GM12873 (cell line): ENCODE measurements around the gene SRI.

Experiments
- TF ChIP-seq, protein P1 (sequence below): IDR thresholded peaks from 2 replicates; pipeline ENCODE4 v1.5.1; 2012; ENCODE audit warnings: low read depth, mild to moderate bottlenecking, moderate library complexity, low read length, control low read depth; ENCODE audit not compliant: insufficient read depth; ENCODE audit errors: missing control alignments

Gene SRI

DNA sequence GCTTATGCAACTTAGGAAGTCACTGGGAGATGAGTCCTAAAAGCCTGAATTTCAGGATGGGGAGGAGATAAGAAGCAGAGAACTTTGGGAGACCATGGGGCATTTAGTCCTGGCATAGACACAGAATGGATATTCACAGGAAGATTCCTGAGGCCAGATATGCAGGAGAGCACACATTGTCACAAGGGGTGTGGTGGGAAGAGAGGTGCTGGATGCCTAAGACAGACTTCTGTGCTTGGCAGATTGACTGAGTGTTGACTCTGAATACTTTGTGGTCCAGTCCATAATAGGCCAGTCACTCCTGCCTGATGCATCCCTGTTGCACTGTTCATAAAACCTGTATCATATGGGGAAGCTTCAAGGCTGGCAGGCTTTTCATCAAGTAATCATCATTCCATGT lies 18.5 kb downstream of the SRI start:
- TF ChIP-seq, protein P1, sequence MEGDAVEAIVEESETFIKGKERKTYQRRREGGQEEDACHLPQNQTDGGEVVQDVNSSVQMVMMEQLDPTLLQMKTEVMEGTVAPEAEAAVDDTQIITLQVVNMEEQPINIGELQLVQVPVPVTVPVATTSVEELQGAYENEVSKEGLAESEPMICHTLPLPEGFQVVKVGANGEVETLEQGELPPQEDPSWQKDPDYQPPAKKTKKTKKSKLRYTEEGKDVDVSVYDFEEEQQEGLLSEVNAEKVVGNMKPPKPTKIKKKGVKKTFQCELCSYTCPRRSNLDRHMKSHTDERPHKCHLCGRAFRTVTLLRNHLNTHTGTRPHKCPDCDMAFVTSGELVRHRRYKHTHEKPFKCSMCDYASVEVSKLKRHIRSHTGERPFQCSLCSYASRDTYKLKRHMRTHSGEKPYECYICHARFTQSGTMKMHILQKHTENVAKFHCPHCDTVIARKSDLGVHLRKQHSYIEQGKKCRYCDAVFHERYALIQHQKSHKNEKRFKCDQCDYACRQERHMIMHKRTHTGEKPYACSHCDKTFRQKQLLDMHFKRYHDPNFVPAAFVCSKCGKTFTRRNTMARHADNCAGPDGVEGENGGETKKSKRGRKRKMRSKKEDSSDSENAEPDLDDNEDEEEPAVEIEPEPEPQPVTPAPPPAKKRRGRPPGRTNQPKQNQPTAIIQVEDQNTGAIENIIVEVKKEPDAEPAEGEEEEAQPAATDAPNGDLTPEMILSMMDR: no peak

DNA sequence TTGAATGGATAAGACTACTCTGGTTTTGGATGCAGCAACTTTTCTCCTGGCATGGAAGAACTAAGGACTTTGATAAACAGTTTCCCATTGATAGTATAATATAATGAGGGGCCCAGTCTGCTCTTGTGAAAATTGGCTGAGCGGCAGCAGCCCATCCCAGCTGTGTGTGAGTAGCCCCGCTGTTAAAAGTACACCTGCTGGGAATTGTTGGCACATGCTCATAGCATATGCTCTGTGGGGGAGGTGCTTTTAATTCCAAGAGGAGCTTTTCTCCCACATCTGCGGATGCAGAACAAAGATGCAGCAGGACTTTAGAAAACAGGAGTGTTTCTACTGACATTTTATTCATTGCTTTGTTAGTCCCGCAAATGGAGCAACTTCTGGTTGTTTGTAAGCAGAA lies 19.0 kb downstream of the SRI start:
- TF ChIP-seq, protein P1: no peak

DNA sequence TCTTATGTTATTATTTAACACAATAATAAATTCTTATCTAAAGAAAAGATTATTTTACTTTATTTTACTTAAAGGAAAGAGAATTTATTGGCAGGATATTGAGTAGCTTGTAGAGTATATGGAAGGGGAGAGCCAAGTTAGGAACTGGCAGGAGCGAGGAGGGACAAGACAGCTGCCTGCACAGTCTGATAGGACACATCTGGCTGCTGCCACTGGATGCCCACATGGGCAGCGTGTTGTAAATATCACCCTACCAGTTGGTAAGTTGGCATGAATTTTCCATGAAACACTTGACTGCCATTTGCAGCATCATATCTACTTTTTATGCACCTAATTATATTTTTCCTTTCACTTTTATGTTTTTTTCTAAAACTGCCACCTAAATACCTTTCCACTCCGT lies 19.6 kb downstream of the SRI start:
- TF ChIP-seq, protein P1: no peak

DNA sequence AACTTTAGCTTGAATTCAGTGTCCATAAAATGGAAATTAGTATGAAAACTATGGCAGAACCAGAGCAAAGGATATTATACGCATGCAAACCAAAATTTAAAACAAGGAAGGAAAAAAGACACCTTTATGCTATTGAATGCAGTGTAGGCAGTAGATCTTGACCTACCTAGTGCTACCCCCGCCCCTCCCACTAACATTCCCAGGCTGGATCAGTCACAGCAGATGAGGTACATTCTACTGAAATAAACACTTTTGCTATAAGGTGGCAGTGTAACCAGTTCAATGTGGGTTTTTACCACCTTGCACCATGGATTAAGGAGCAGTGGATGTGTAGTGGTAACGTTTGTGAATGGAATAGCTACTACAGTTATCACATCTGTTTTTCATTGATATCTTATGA lies 27.9 kb downstream of the SRI start:
- TF ChIP-seq, protein P1: no peak

DNA sequence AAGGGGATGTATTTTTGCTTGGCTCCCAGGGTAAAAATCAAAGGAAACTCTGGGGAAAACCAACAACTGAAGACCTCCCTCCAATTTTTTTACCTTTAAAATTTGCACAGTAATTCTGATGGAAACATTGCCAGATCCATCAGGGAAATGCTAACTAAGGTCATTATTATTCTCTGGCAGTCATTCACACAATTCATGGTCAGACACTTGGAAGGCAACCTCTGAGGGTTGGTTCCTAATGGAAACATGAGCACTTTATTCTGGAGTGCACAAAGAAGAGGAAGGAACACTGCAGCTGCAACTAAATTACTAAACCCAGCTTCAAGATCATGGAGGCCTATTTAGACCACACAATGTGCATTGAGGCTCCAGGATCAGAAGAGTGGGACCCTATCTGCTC lies 34.2 kb downstream of the SRI start:
- TF ChIP-seq, protein P1: no peak

DNA sequence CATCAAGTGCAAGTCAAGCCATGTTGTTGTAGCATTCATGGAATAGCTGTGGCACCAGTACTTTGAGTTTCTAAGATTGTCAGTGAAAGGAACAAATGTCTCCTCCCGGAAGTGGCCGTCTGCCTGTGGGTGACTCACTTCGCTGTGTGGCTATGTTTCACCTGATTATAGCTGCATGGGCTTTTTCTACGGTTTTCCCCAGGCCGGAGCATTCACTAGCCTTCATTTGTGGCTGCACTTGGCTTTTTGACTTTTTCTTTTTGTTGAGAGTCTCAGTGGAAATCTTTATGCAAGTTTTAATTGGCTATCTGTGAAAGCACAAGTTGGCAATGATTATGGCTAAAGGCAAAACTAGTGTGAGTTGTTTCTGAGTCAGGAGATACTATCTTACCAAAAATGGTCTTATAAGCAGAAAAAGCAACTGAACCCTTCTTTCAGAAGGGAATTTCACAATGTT lies 35.0 kb downstream of the SRI start:
- TF ChIP-seq, protein P1: no peak

DNA sequence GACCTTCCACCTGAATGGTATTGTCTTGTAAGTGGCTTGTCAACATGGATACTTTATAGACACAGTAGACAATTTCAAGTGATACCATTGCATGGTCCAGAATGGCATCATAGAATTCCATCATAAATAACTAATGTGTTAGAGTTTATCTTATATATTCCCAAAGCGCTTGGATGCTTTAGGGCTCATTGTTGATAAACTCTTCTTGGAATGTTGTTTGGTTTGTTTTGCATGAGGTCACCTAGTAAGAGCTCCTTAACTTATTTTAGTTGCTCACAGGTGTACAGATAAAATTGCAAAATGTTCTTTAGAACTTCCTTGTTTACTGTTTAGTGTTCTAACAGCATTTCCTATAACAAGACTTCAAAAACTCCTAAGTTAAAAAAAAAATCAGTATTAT lies 36.8 kb downstream of the SRI start:
- TF ChIP-seq, protein P1: no peak
